H1 (cell line): Measurements from ENCODE around the gene ZBTB7B.

Experiments
- CHD1 ChIP-seq: IDR thresholded peaks from 2 replicates; pipeline ENCODE4 v1.6.1; 2012; ENCODE audit warnings: low read depth, low read length, improper control_type of control experiment
- CHD2 ChIP-seq: IDR thresholded peaks from 2 replicates; pipeline ENCODE4 v1.6.1; 2012; ENCODE audit warnings: low read length, improper control_type of control experiment
- EP300 ChIP-seq, 2 experiments: IDR thresholded peaks; 1 replicate in 1 of 2; 2 replicates in 1 of 2; pipeline ENCODE4 v1.6.1; 2011 to 2012; ENCODE audit warnings: low read depth in 2 of 2, low read length in 2 of 2, mild to moderate bottlenecking in 2 of 2, borderline replicate concordance in 1 of 2, inconsistent platforms in 1 of 2, moderate library complexity in 1 of 2
- GABPA ChIP-seq: IDR thresholded peaks from 2 replicates; pipeline ENCODE4 v1.6.1; 2011; ENCODE audit warnings: mild to moderate bottlenecking, low read length, moderate library complexity, borderline replicate concordance; ENCODE audit not compliant: insufficient read depth
- JUN ChIP-seq: IDR thresholded peaks from 2 replicates; pipeline ENCODE4 v1.6.1; 2011; ENCODE audit warnings: low read depth, mild to moderate bottlenecking, improper control_type of control experiment, low read length
- MAFK ChIP-seq: IDR thresholded peaks from 2 replicates; pipeline ENCODE4 v1.6.1; 2012; ENCODE audit warnings: low read depth, mild to moderate bottlenecking, improper control_type of control experiment, low read length
- POLR2A ChIP-seq, 2 experiments: IDR thresholded peaks; 1 replicate in 1 of 2; 2 replicates in 1 of 2; pipeline ENCODE4 v1.6.1; 2011; ENCODE audit warnings: low read depth in 2 of 2, low read length in 2 of 2, mild to moderate bottlenecking in 2 of 2; ENCODE audit errors: control extremely low read depth in 1 of 2
- POLR2AphosphoS5 ChIP-seq: IDR thresholded peaks from 2 replicates; pipeline ENCODE4 v1.6.1; 2011; ENCODE audit warnings: low read depth, low read length
- SRF ChIP-seq: IDR thresholded peaks from 2 replicates; pipeline ENCODE4 v1.6.1; 2011; ENCODE audit warnings: mild to moderate bottlenecking, low read depth, low read length, moderate library complexity
- TEAD4 ChIP-seq: IDR thresholded peaks from 2 replicates; pipeline ENCODE4 v1.6.1; 2012; ENCODE audit warnings: low read depth, low read length, inconsistent platforms, mixed read lengths
- YY1 ChIP-seq: IDR thresholded peaks from 2 replicates; pipeline ENCODE4 v1.6.1; 2011; ENCODE audit warnings: low read depth, mild to moderate bottlenecking, low read length
- TF ChIP-seq, protein P1 (sequence below), 3 experiments: IDR thresholded peaks; 1 replicate in 2 of 3; 2 replicates in 1 of 3; pipeline versions ENCODE4 v1.5.1 to v1.6.1; 2011; ENCODE audit warnings: low read length in 3 of 3, mild to moderate bottlenecking in 3 of 3, inconsistent platforms in 2 of 3, low read depth in 1 of 3, moderate library complexity in 1 of 3; ENCODE audit not compliant: insufficient read depth in 1 of 3; ENCODE audit errors: control extremely low read depth in 1 of 3
- TF ChIP-seq, protein P2 (sequence below): IDR thresholded peaks from 2 replicates; pipeline ENCODE4 v1.6.1; 2011; ENCODE audit warnings: low read length, improper control_type of control experiment

DNA sequence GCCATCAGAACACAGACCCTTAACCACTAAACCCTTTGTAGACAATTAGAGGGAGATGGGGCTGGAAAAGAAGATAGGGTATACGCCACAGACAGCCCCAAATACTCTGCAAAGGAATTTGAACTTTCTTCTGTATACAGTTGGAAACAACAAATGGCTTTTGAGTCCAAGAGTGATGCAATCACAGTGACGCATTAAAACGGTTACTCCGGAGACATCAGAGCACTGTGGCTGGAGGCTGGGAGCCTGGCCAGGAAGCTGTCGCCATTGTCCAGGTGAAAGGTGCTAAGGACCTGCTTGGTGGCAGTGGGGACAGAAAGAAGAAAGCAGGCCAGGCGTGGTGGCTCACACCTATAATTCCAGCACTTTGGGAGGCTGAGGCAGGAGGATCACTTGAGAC lies 15.3 kb upstream of the ZBTB7B start:
- TF ChIP-seq YY1 = no peak
- no peak for TF ChIP-seq CHD2
- TF ChIP-seq, protein P1, sequence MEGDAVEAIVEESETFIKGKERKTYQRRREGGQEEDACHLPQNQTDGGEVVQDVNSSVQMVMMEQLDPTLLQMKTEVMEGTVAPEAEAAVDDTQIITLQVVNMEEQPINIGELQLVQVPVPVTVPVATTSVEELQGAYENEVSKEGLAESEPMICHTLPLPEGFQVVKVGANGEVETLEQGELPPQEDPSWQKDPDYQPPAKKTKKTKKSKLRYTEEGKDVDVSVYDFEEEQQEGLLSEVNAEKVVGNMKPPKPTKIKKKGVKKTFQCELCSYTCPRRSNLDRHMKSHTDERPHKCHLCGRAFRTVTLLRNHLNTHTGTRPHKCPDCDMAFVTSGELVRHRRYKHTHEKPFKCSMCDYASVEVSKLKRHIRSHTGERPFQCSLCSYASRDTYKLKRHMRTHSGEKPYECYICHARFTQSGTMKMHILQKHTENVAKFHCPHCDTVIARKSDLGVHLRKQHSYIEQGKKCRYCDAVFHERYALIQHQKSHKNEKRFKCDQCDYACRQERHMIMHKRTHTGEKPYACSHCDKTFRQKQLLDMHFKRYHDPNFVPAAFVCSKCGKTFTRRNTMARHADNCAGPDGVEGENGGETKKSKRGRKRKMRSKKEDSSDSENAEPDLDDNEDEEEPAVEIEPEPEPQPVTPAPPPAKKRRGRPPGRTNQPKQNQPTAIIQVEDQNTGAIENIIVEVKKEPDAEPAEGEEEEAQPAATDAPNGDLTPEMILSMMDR (IDR thresholded peaks at IDR 0.05; ENCODE audit: control extremely low read depth in 1 of 3, insufficient read depth in 1 of 3, low read depth in 1 of 3, low read length in 3 of 3) = no peak
- TF ChIP-seq CHD1 = no peak
- TF ChIP-seq TEAD4 = no peak
- no peak for TF ChIP-seq POLR2AphosphoS5
- TF ChIP-seq GABPA = no peak
- TF ChIP-seq JUN = no peak
- TF ChIP-seq POLR2A (IDR thresholded peaks at IDR 0.05; ENCODE audit: control extremely low read depth in 1 of 2, low read depth in 2 of 2, low read length in 2 of 2) = no peak
- no peak for TF ChIP-seq EP300 (IDR thresholded peaks at IDR 0.05; ENCODE audit: borderline replicate concordance in 1 of 2, low read depth in 2 of 2, low read length in 2 of 2)
- TF ChIP-seq SRF = no peak
- TF ChIP-seq, protein P2, sequence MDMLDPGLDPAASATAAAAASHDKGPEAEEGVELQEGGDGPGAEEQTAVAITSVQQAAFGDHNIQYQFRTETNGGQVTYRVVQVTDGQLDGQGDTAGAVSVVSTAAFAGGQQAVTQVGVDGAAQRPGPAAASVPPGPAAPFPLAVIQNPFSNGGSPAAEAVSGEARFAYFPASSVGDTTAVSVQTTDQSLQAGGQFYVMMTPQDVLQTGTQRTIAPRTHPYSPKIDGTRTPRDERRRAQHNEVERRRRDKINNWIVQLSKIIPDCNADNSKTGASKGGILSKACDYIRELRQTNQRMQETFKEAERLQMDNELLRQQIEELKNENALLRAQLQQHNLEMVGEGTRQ = no peak
- TF ChIP-seq MAFK = no peak
